HCT116 (cell line): ENCODE data around the gene ITIH4. TPM values are rescaled to one million over a fixed set of nuclear protein-coding genes. Genes with fewer than 3 reads are reported as not detected.

ENCODE experiments used
- ATAC-seq: fragments of 200-7000 bp; cut with Tn5 transposase; 2 replicates; pipeline ENCODE4 v1.9.1; 2020; ENCODE audit warnings: mild to moderate bottlenecking, moderate library complexity
- BruUV-seq: library from RNA; stranded (reverse); fragments of 400-500 nt; replicated peaks from 2 replicates; lab custom pipeline; 2021; lab: Mats Ljungman, UMichigan
- CTCF ChIA-PET: fragments of 300-600 bp; sonication (Branson Sonifier 250); formaldehyde crosslinking; loops from one replicate; lab custom pipeline; 2021; ENCODE audit warnings: antibody characterized with exemption; lab: Charles Lee
- POLR2A ChIA-PET: fragments of 300-600, 350-600 bp; sonication (Branson Sonifier 250); formaldehyde crosslinking; loops from one replicate; lab custom pipeline; 2021; ENCODE audit warnings: antibody characterized with exemption; lab: Charles Lee
- RAD21 ChIA-PET, 2 experiments: fragments of 300-600 bp; sonication (Branson Sonifier 250); formaldehyde crosslinking; loops; one replicate each; lab custom pipeline; 2023; ENCODE audit warnings: low total read pairs in 2 of 2; ENCODE audit not compliant: uncharacterized antibody in 2 of 2, unreplicated experiment in 2 of 2, low non-redundant PET in 1 of 2; lab: Charles Lee
- DNase-seq: peaks from one replicate; pipeline ENCODE4 v3.0.0-alpha.2; 2010; ENCODE audit warnings: low read depth, low spot score
- H2AFZ ChIP-seq: fragments of 200-600 bp; shearing (Covaris generic), sonication (generic); 2 replicates; pipeline ENCODE4 v1.6.1; 2017; ENCODE audit warnings: low read depth, mixed run types, mixed read lengths, antibody characterized with exemption, low read length; ENCODE audit not compliant: poor library complexity, severe bottlenecking
- H3K27ac ChIP-seq: 2 replicates; pipeline ENCODE4 v1.5.1; 2012; ENCODE audit warnings: low read depth, low read length
- H3K27me3 ChIP-seq: fragments of 200-600 bp; sonication (generic); 2 replicates; pipeline ENCODE4 v1.6.1; 2016; ENCODE audit warnings: mixed run types, low read length, mixed read lengths; ENCODE audit not compliant: insufficient read depth
- H3K36me3 ChIP-seq, 2 experiments: fragments of 200-500 bp in 1 of 2; fragments of 200-600 bp in 1 of 2; sonication (Bioruptor generic) in 1 of 2; sonication (generic) in 1 of 2; 2 replicates each; pipeline versions ENCODE4 v1.5.1 to v1.6.1; 2014 to 2016; ENCODE audit warnings: low read length in 2 of 2, inconsistent platforms in 1 of 2, mixed read lengths in 1 of 2, mixed run types in 1 of 2; ENCODE audit not compliant: insufficient read depth in 2 of 2, control insufficient read depth in 1 of 2
- H3K4me1 ChIP-seq, 2 experiments: fragments of 200-600 bp in 1 of 2; sonication (generic) in 1 of 2; 2 replicates each; pipeline versions ENCODE4 v1.5.1 to v1.6.1; 2012 to 2017; ENCODE audit warnings: low read length in 2 of 2, inconsistent platforms in 1 of 2, mild to moderate bottlenecking in 1 of 2, mixed read lengths in 1 of 2, mixed run types in 1 of 2, moderate library complexity in 1 of 2; ENCODE audit not compliant: insufficient read depth in 2 of 2, control insufficient read depth in 1 of 2
- H3K4me2 ChIP-seq: fragments of 200-600 bp; sonication (generic); 2 replicates; pipeline ENCODE4 v1.6.1; 2017; ENCODE audit warnings: mixed run types, low read length, mixed read lengths
- H3K4me3 ChIP-seq, 2 experiments: fragments of 200-600 bp in 1 of 2; sonication (generic) in 1 of 2; replicated peaks in 1 of 2; 2 replicates each; pipeline ENCODE4 v1.5.1; 2011 to 2016; ENCODE audit warnings: low read length in 2 of 2, control low read depth in 1 of 2, low read depth in 1 of 2, mild to moderate bottlenecking in 1 of 2, mixed read lengths in 1 of 2, mixed run types in 1 of 2
- H3K79me2 ChIP-seq: fragments of 200-600 bp; sonication (generic); 2 replicates; pipeline ENCODE4 v1.6.1; 2017; ENCODE audit warnings: mild to moderate bottlenecking, mixed run types, low read length, moderate library complexity, mixed read lengths; ENCODE audit not compliant: insufficient read depth
- H3K9ac ChIP-seq: fragments of 200-600 bp; sonication (generic); 2 replicates; pipeline ENCODE4 v1.6.1; 2016; ENCODE audit warnings: low read length, mixed read lengths
- H3K9me2 ChIP-seq: fragments of 200-600 bp; sonication (generic), shearing (Covaris generic); 2 replicates; pipeline ENCODE4 v1.6.1; 2017; ENCODE audit warnings: mixed run types, mild to moderate bottlenecking, moderate library complexity; ENCODE audit not compliant: insufficient read depth
- H3K9me3 ChIP-seq, 2 experiments: fragments of 200-500 bp in 1 of 2; fragments of 200-600 bp in 1 of 2; sonication (Bioruptor generic) in 1 of 2; sonication (generic) in 1 of 2; 2 replicates each; pipeline ENCODE4 v1.6.1; 2014 to 2017; ENCODE audit warnings: low read length in 2 of 2, mixed read lengths in 2 of 2, inconsistent platforms in 1 of 2, low read depth in 1 of 2, mild to moderate bottlenecking in 1 of 2, mixed run types in 1 of 2, moderate library complexity in 1 of 2; ENCODE audit not compliant: control insufficient read depth in 1 of 2, insufficient read depth in 1 of 2
- H4K20me1 ChIP-seq: fragments of 200-600 bp; sonication (generic), shearing (Covaris generic); 2 replicates; pipeline ENCODE4 v1.6.1; 2017; ENCODE audit warnings: mixed run types, mild to moderate bottlenecking, moderate library complexity; ENCODE audit not compliant: insufficient read depth
- CEBPB ChIP-seq: IDR thresholded peaks from 2 replicates; pipeline ENCODE4 v1.6.1; 2012; ENCODE audit warnings: low read depth
- CTCF ChIP-seq, 3 experiments: fragments of 200-600 bp in 1 of 3; sonication (generic) in 1 of 3; IDR thresholded peaks in 2 of 3; conservative IDR thresholded peaks in 1 of 3; 2 replicates each; pipeline ENCODE4 v1.5.1; 2012 to 2017; ENCODE audit warnings: low read depth in 2 of 3, low read length in 2 of 3, antibody characterized with exemption in 1 of 3, borderline replicate concordance in 1 of 3, control low read depth in 1 of 3, mild to moderate bottlenecking in 1 of 3, mixed read lengths in 1 of 3, mixed run types in 1 of 3, moderate library complexity in 1 of 3; ENCODE audit not compliant: insufficient read depth in 1 of 3
- EGR1 ChIP-seq: IDR thresholded peaks from 2 replicates; pipeline ENCODE4 v1.6.1; 2012; ENCODE audit warnings: low read depth
- FOSL1 ChIP-seq: IDR thresholded peaks from 2 replicates; pipeline ENCODE4 v1.6.1; 2012; ENCODE audit warnings: low read depth
- JUND ChIP-seq: IDR thresholded peaks from 2 replicates; pipeline ENCODE4 v1.6.1; 2012
- SRF ChIP-seq: IDR thresholded peaks from 2 replicates; pipeline ENCODE4 v1.6.1; 2012; ENCODE audit warnings: low read depth
- intact Hi-C: fragments of 100-400 bp; cut with micrococcal nuclease; formaldehyde crosslinking; loops from 2 replicates; pipeline ENCODE4 v1.10.0; 2022
- total RNA-seq: library from RNA; stranded (reverse); gene quantifications from one replicate; pipeline ENCODE4 v1.2.1, GENCODE V29; 2021; ENCODE audit not compliant: unreplicated experiment

ITIH4 gene
- total RNA-seq, 1 experiment from 2014 or later = 4.1 TPM

GRCh38 chr3:52774901-52775864 is 55.3 kb downstream of the ITIH4 start:
- ChIA-PET RAD21 (no interaction called here), POLR2A (no interaction called here), CTCF (no interaction called here)
- no peak for DNase-seq
- Histone ChIP-seq H3K4me2 (no peak overlapping the region), H3K27me3 (no peaks in the 10 kb centered on the region), H3K9ac (no peak overlapping the region), H4K20me1 (no peaks in the 10 kb centered on the region), H3K27ac (no peak overlapping the region), H2AFZ (no peak overlapping the region), H3K79me2 (peaks cover 1% of the 10 kb centered on the region), H3K9me2 (no peaks in the 10 kb centered on the region), H3K4me3 (no peak overlapping the region), H3K36me3 (no peaks in the 10 kb centered on the region), H3K9me3 (no peaks in the 10 kb centered on the region), H3K4me1 (peaks cover 4 to 17% of the 10 kb centered on the region in 2 experiments; a peak in 3 of 4 replicates)
- no TSS peak for BruUV-seq
- intact Hi-C loops = no loop called here
- no peak for TF ChIP-seq SRF
- TF ChIP-seq FOSL1 = no peak
- no peak for TF ChIP-seq EGR1
- no peak for TF ChIP-seq CTCF (IDR thresholded peaks at IDR 0.05 in 2 of 3, conservative IDR thresholded peaks at IDR 0.05 in 1 of 3; ENCODE audit: borderline replicate concordance in 1 of 3, insufficient read depth in 1 of 3, low read depth in 2 of 3, low read length in 2 of 3)
- TF ChIP-seq CEBPB = no peak
- no peak for TF ChIP-seq JUND
- ATAC-seq = no peak
